LNCAP (cell line): ENCODE results near the gene TRIM34.

Experiments used
- TF ChIP-seq, protein P1 (sequence below): fragments of 450-650 bp; IDR thresholded peaks from 2 replicates; pipeline ENCODE4 v1.5.1; 2017; ENCODE audit warnings: mild to moderate bottlenecking

TRIM34 gene

DNA sequence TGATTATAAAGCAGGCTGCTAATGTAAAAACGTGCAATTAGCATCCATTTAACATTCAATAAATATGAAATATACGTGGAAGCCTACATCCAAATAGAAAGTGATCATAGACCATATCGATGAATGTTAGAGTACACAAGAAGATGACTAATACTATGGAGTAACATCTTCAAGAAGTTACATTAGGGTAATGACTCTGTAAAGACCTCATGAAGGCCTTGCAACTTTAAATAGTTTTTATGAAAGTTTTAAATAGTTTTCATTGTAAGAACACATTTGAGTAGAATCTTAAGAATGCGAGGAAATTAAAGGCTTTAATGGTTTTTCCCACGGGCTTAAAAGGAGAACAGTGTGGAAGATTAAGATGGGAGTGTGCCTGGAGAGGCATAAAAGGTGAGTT is 1.4 kb downstream of the TRIM34 start:
- TF ChIP-seq, protein P1, sequence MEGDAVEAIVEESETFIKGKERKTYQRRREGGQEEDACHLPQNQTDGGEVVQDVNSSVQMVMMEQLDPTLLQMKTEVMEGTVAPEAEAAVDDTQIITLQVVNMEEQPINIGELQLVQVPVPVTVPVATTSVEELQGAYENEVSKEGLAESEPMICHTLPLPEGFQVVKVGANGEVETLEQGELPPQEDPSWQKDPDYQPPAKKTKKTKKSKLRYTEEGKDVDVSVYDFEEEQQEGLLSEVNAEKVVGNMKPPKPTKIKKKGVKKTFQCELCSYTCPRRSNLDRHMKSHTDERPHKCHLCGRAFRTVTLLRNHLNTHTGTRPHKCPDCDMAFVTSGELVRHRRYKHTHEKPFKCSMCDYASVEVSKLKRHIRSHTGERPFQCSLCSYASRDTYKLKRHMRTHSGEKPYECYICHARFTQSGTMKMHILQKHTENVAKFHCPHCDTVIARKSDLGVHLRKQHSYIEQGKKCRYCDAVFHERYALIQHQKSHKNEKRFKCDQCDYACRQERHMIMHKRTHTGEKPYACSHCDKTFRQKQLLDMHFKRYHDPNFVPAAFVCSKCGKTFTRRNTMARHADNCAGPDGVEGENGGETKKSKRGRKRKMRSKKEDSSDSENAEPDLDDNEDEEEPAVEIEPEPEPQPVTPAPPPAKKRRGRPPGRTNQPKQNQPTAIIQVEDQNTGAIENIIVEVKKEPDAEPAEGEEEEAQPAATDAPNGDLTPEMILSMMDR = no peak

DNA sequence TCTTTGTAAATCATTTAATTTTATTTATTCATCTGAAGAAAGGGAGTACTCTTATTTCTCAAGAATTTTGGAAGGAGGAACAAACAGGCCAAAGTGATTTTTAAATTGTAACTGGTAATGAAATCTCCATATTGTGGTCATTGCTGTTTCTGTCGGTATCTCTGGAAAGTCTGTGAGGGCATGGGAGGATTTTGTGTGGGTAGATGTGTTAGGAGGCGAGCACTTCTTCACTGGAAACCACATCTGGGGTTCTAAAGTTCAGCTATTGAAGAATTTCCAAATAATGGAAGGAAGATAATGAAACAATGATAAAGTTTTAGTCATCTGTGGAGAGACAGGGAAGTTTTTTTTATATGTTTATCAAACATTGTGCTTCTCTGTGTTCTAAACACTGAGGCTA is 6.6 kb downstream of the TRIM34 start:
- TF ChIP-seq, protein P1 = no peak

DNA sequence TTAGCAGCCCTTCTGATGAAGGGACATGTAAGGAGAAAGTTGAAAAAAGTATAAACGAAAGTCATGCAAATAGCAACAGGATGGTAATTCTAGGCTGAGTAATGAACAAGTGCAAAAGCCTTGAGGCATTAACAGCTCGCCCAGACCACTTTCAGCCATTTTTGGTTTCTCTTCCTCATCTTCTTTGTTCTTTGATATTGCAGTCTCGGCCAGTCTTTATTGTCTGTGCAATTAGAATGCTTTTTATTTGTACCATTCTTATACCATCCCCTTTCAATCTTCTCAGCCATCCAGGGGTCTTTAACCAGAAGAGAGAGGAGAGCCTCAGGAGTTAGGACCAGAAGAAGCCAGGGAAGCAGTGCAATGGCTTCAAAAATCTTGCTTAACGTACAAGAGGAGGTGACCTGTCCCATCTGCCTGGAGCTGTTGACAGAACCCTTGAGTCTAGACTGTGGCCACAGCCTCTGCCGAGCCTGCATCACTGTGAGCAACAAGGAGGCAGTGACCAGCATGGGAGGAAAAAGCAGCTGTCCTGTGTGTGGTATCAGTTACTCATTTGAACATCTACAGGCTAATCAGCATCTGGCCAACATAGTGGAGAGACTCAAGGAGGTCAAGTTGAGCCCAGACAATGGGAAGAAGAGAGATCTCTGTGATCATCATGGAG is 7.3 kb downstream of the TRIM34 start:
- TF ChIP-seq, protein P1 = no peak

DNA sequence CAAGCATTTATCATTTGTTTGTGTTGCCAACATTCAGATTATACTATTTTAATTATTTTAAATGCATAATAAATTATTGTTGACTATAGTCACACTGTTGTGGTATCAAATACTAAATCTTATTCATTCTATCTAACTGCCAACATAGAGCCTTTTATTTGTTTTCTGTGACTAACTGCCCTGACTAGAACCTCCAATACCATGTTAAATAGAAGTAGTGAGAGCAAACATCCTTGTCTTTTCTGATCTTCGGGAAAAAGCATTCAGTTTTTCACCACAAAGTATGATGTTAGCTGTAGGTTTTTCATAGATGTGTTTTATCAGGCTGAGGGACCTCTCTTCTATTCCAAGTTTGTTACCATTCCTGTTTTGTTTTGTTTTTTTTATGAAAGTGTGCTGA is 15.2 kb downstream of the TRIM34 start:
- TF ChIP-seq, protein P1 = no peak

DNA sequence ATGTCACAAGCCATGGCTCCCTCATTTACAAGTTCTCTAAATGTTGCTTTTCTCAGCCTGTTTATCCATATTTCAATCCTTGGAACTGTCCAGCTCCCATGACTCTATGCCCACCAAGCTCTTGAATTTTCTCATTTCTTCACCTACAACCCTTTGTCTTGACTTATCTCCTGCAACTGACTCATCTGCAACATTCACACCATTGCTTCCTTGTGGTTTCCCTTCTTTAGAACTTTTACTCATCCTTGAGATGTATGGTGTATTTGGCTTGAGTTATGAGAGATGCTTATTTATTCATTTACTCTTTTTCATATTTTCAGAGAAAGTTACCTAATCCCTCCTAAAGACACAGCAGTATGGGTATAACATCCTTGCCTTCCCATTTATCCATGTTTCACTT is 18.8 kb downstream of the TRIM34 start:
- TF ChIP-seq, protein P1 = no peak

DNA sequence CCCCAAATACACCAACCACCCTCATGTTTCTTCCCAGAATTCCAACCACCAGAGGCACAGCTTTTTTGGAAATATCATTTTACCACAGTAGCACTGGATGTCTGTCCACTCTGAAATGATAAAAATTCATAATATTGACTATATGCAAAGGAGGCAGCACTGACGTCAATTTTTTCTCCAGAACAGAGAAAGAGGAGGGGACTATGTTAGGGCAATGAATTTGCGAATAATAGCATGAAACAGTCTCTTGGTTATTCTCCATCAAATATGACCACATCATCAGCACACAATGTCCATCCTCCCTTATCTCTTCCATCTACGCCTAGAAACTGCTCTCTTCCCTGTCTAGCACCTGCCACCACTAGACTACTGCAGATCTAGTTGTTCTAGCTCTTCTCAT is 21.3 kb downstream of the TRIM34 start:
- TF ChIP-seq, protein P1 = no peak

DNA sequence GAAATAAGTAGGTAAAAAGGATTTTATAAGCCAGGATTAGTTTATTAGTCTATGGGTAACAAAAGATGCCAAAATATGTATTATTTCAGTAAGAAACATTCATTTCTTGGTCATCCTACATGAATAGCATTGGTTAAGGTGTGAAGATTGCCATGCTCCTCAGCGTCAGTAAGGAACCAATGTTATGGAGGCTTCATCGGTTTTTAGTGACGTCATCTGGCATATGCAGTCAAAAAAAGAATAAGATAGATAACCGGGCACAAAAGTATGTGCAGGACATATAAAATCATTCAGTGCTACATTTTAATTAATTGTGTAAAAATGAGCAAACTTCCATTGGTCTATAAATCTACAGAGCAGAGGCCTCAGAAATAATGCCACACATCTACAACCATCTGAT is 30.7 kb downstream of the TRIM34 start:
- TF ChIP-seq, protein P1 = no peak

DNA sequence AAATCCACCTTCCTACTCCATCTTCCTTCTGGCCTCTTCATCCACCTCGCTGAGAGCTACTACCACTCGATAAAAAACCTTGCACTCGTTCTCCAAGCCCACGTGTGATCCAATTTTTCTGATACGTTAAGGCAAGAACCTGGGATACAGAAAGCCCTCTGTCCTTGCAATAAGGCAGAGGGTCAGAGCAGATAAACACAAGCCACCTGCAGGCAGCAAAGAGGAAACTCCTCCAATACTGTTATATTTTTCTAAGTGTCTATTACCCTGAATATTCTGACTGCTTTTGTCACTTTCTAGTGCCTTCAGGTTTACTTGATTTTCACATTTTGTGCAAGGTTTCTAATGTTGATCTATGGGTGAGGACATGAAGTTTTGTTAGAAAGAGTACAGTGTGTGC is 33.5 kb downstream of the TRIM34 start:
- TF ChIP-seq, protein P1 = no peak
